Sigmoid colon (tissue), 7 donors: ENCODE data around the gene HK1. TPM values are rescaled to one million over a fixed set of nuclear protein-coding genes. Genes with fewer than 3 reads are reported as not detected.

ENCODE experiments used
- DNase-seq: peaks from one replicate; pipeline ENCODE4 v3.0.0-alpha.2; 2019
- H3K27ac ChIP-seq, 4 donors: fragments of 200-600 bp; sonication (generic); one replicate each; pipeline ENCODE4 v1.5.1; 2016 to 2019; ENCODE audit warnings: mild to moderate bottlenecking in 1 of 4
- H3K27me3 ChIP-seq, 3 donors: fragments of 200-600 bp; sonication (generic); one replicate each; pipeline ENCODE4 v1.5.1; 2019; ENCODE audit warnings: mild to moderate bottlenecking in 1 of 3
- H3K36me3 ChIP-seq, 4 donors: fragments of 200-600 bp; sonication (generic); one replicate each; pipeline ENCODE4 v1.5.1; 2016 to 2019
- H3K4me1 ChIP-seq, 4 donors: fragments of 200-600 bp; sonication (generic); one replicate each; pipeline ENCODE4 v1.5.1; 2017 to 2019
- H3K4me3 ChIP-seq, 4 donors: fragments of 200-600 bp; sonication (generic); one replicate each; pipeline ENCODE4 v1.5.1; 2017 to 2019; ENCODE audit warnings: mild to moderate bottlenecking in 2 of 4, moderate library complexity in 1 of 4
- H3K9me3 ChIP-seq, 4 donors: fragments of 200-600 bp in 3 of 4; sonication (generic) in 3 of 4; one replicate each; pipeline versions ENCODE4 v1.5.1 to v1.6.1; 2013 to 2019
- EP300 ChIP-seq, 4 donors: sonication (generic); formaldehyde crosslinking; IDR thresholded peaks; one replicate each; pipeline ENCODE4 v1.6.1; 2017; ENCODE audit warnings: antibody characterized with exemption in 4 of 4
- POLR2A ChIP-seq, 2 donors: fragments of 450-650 bp; IDR thresholded peaks; one replicate each; pipeline ENCODE4 v1.6.1; 2016; ENCODE audit warnings: antibody characterized with exemption in 2 of 2, mild to moderate bottlenecking in 2 of 2, moderate library complexity in 2 of 2
- POLR2AphosphoS5 ChIP-seq, 4 donors: sonication (generic); formaldehyde crosslinking; IDR thresholded peaks; one replicate each; pipeline ENCODE4 v1.6.1; 2017; ENCODE audit warnings: antibody characterized with exemption in 4 of 4
- WGBS, 2 donors: extraction: QIAGEN DNeasy Blood & Tissue Kit; methylation state at CpG; one replicate each; pipeline ENCODE4 v1.1.7; 2013; 5-methylcytosine and 5-hydroxymethylcytosine counted together
- intact Hi-C: fragments of 100-400 bp; cut with DNase I; formaldehyde crosslinking; loops from one replicate; pipeline ENCODE4 v1.15.1; 2023
- polyA plus RNA-seq, 3 donors: library from polyadenylated mRNA; stranded (reverse); fragments of 200-250 nt; gene quantifications; one replicate each; pipeline ENCODE4 v1.2.3, GENCODE V29; 2013
- total RNA-seq, 4 donors: library from RNA; depleted of rRNA; stranded (reverse); fragments of >200 nt; gene quantifications; one replicate each; pipeline ENCODE4 v1.1.0, GENCODE V29; 2016
- TF ChIP-seq, protein P1 (sequence below), 4 experiments: fragments of 450-650 bp in 3 of 4; fragments of 200-600 bp in 1 of 4; IDR thresholded peaks; one replicate each; pipeline ENCODE4 v1.5.1; 2016 to 2019; ENCODE audit warnings: antibody characterized with exemption in 4 of 4, mild to moderate bottlenecking in 3 of 4, moderate library complexity in 2 of 4
- donor health status: healthy with polysubstance abuse.
- donor health status: Bipolar disorder and iron deficiency.
- donor health status: healthy.

Gene HK1
- total and polyA plus RNA-seq, 7 donors, result 23.4 to 74.9 (median 65.8) TPM

DNA sequence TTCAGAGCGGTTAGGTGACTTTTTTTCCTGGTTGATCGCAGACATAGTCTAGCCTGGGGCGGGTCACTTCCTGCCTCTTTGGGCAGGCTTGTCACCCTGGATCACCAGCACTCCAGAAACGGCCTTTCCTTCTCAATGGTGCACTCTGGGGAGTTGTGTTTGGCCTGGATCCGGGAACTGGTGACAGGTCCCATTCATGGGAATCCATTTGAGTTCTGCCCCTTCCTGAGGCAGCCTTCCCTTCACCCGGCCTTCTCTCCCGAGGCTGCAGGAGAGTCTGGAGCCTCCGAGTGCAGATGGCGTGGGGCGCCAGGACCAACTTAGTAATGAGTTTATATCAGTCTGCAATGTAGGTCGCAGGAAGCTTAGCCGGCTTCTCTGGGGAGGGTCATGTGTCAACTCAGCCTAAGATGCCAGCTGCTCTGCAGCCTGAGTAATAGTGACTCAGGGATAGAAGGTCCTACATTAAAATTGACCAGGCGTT, 84.2 kb downstream of the HK1 start:
- Histone ChIP-seq H3K4me3 (no peak overlapping the region), H3K36me3 (peaks cover 0 to 33% (median 12%) of the 10 kb centered on the region in 4 donors), H3K4me1 (peaks cover 0 to 58% (median 51%) of the 10 kb centered on the region in 4 donors), H3K27me3 (no peaks in the 10 kb centered on the region), H3K27ac (peak overlapping the region; percentile 5 to 86 (median 53)), H3K9me3 (no peaks in the 10 kb centered on the region)
- TF ChIP-seq POLR2AphosphoS5 (IDR thresholded peaks at IDR 0.05) (no peak), EP300 (IDR thresholded peaks at IDR 0.05) (no peak), POLR2A (IDR thresholded peaks at IDR 0.05) (no peak)
- TF ChIP-seq, protein P1, sequence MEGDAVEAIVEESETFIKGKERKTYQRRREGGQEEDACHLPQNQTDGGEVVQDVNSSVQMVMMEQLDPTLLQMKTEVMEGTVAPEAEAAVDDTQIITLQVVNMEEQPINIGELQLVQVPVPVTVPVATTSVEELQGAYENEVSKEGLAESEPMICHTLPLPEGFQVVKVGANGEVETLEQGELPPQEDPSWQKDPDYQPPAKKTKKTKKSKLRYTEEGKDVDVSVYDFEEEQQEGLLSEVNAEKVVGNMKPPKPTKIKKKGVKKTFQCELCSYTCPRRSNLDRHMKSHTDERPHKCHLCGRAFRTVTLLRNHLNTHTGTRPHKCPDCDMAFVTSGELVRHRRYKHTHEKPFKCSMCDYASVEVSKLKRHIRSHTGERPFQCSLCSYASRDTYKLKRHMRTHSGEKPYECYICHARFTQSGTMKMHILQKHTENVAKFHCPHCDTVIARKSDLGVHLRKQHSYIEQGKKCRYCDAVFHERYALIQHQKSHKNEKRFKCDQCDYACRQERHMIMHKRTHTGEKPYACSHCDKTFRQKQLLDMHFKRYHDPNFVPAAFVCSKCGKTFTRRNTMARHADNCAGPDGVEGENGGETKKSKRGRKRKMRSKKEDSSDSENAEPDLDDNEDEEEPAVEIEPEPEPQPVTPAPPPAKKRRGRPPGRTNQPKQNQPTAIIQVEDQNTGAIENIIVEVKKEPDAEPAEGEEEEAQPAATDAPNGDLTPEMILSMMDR (IDR thresholded peaks at IDR 0.05), result no peak
- 46 to 64% methylated on average over 13 of the region's 13 CpGs for WGBS, 2 donors
- intact Hi-C loops, result loop anchor here (5.0 kb wide), 1 partner anchor 45 kb away; no protein-coding TSS in a partner anchor
- DNase-seq, result no peak

DNA sequence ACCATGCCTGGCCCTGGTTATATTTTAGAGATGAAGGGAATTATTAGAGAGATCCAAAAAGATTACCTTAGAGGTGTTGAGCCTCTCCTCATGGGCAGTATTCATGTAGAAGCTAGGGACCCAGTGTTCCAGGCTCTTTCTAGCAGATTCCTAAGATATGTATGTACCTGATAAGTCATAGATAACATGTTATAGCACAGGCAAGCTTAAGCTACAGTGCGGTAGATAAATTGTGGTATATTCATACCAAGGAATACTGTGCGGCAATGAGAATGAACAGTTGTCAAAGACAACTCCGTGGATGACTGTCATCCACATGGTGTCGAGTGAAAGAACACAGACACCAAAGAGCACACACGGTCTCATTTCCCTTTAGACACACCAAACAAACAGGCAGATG, 85.4 kb downstream of the HK1 start:
- H3K4me3 ChIP-seq, result no peak overlapping the region
- H3K4me1 ChIP-seq, result peaks cover 0 to 50% (median 42%) of the 10 kb centered on the region in 4 donors
- TF ChIP-seq POLR2AphosphoS5 (IDR thresholded peaks at IDR 0.05) (no peak), EP300 (IDR thresholded peaks at IDR 0.05) (no peak), POLR2A (IDR thresholded peaks at IDR 0.05) (no peak)
- TF ChIP-seq, protein P1 (IDR thresholded peaks at IDR 0.05), result no peak
- no peaks in the 10 kb centered on the region for H3K9me3 ChIP-seq
- no peak overlapping the region for H3K27ac ChIP-seq
- no peak for DNase-seq
- 88 to 94% methylated on average over 5 of the region's 5 CpGs for WGBS, 2 donors
- H3K27me3 ChIP-seq, result no peaks in the 10 kb centered on the region
- peaks cover 5 to 43% (median 16%) of the 10 kb centered on the region in 4 donors for H3K36me3 ChIP-seq
- intact Hi-C loops, result loop anchor here (5.0 kb wide), 1 partner anchor 46 kb away; no protein-coding TSS in a partner anchor

DNA sequence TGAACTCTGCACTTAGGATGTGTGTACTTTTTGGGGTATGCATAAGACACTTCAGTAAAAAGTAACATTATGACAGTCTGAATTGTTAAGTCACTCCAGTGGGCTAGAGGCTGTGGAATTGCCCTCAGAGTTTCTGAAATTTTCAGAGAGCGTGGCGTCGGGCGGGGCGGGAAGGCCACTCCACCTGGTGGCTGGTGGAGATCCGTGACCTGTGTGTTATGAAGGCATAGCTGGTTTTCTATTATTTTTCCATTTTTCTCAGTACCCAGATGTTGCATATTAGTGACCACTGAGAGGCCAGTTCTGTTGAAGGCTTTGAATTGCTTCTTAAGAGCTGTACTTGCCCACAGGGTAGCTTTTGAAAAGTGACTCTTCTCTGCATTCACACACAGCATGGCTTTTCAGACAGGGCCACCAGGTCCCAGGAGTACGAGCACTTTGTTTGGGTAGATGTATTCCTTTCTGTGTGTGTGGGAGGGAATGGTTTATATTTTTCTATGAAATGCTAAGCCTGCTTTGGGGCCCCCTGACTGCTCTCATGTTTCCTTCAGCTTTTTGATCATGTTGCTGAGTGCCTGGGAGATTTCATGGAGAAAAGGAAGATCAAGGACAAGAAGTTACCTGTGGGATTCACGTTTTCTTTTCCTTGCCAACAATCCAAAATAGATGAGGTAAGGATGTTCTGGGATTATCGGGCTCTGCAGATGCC, 86.1 kb downstream of the HK1 start:
- Histone ChIP-seq H3K4me3 (no peak overlapping the region), H3K36me3 (peaks cover 11 to 50% (median 23%) of the 10 kb centered on the region in 4 donors), H3K9me3 (no peaks in the 10 kb centered on the region), H3K27me3 (no peaks in the 10 kb centered on the region), H3K4me1 (peaks cover 0 to 43% (median 34%) of the 10 kb centered on the region in 4 donors), H3K27ac (no peak overlapping the region)
- intact Hi-C loops, result loop anchor here (5.0 kb wide), 1 partner anchor 47 kb away; no protein-coding TSS in a partner anchor
- no peak for DNase-seq
- WGBS, 2 donors, result 94% methylated on average over 9 of the region's 9 CpGs
- TF ChIP-seq EP300 (IDR thresholded peaks at IDR 0.05) (no peak), POLR2A (IDR thresholded peaks at IDR 0.05) (no peak), POLR2AphosphoS5 (IDR thresholded peaks at IDR 0.05) (no peak)
- TF ChIP-seq, protein P1 (IDR thresholded peaks at IDR 0.05), result no peak

DNA sequence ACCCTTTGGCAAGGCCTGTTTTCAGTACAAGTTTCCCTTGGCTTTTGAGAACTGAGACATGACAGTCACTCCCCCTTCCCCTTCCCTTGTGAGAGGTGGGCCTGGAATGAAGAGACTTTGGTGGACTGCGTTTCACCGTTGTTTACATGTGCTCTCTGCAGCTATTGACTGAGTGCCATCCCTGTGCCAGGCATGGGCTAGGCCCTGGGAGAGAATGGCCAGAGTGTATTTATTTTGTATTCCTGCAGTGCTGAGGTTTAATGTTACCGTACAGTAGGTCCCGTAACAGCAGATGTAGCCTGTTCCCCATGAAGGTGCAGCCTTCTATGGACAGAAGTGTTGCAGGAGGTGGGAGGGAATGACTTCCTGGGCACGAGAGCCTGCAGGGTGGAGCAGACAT, 88.4 kb downstream of the HK1 start:
- DNase-seq, result no peak
- TF ChIP-seq POLR2A (IDR thresholded peaks at IDR 0.05) (no peak), POLR2AphosphoS5 (IDR thresholded peaks at IDR 0.05) (no peak), EP300 (IDR thresholded peaks at IDR 0.05) (no peak)
- TF ChIP-seq, protein P1 (IDR thresholded peaks at IDR 0.05), result no peak
- intact Hi-C loops, result no loop called here
- 94 to 97% methylated on average over 5 of the region's 5 CpGs for WGBS, 2 donors
- H3K27me3 ChIP-seq, result no peaks in the 10 kb centered on the region
- no peak overlapping the region for H3K27ac ChIP-seq
- H3K4me3 ChIP-seq, result no peak overlapping the region
- H3K4me1 ChIP-seq, result peaks cover 0 to 19% (median 12%) of the 10 kb centered on the region in 4 donors
- H3K36me3 ChIP-seq, result peaks cover 21 to 74% (median 37%) of the 10 kb centered on the region in 4 donors
- no peaks in the 10 kb centered on the region for H3K9me3 ChIP-seq
